Measurements from ENCODE around the gene IL1RL1. TPM values are rescaled to one million over a fixed set of nuclear protein-coding genes. Genes with fewer than 3 reads are reported as not detected.

The IL1RL1 gene
- total and polyA plus RNA-seq, 2 experiments from 2014 or later = 6.0 to 13.1 TPM

- no peaks in the 10 kb centered on the region for H3K27me3 ChIP-seq
- H2AFZ ChIP-seq = no peak overlapping the region
- H3K9me3 ChIP-seq (ENCODE audit: low read depth) = no peaks in the 10 kb centered on the region
- H3K4me1 ChIP-seq (ENCODE audit: insufficient read depth) = no peaks in the 10 kb centered on the region
- H3K4me3 ChIP-seq = no peak overlapping the region
- H3K27ac ChIP-seq = no peak overlapping the region
- no peaks in the 10 kb centered on the region for H3K36me3 ChIP-seq (replicated peaks; ENCODE audit: insufficient read depth, low read depth)
- WGBS (ENCODE audit: low lambda C conversion rate, missing lambda C conversion rate) = 73% methylated on average over 3 of the region's 3 CpGs
- no peaks in the 10 kb centered on the region for H3K79me2 ChIP-seq
- no peaks in the 10 kb centered on the region for H3K9me2 ChIP-seq (replicated peaks; ENCODE audit: insufficient read depth)
- TF ChIP-seq CTCF (IDR thresholded peaks at IDR 0.05; ENCODE audit: poor library complexity) (no peak), EZH2phosphoT487 (IDR thresholded peaks at IDR 0.05; ENCODE audit: low read depth, severe bottlenecking, unreplicated experiment) (no peak), EZH2 (IDR thresholded peaks at IDR 0.05; ENCODE audit: borderline replicate concordance) (no peak)
- H3K4me2 ChIP-seq = no peak overlapping the region
- DNase-seq (ENCODE audit: low spot score) = no peak
- no peaks in the 10 kb centered on the region for H4K20me1 ChIP-seq (ENCODE audit: insufficient read depth, poor library complexity, severe bottlenecking)
Measured at GRCh38 chr2:102392096-102392495, 80.7 kb downstream of the IL1RL1 start.

DNA sequence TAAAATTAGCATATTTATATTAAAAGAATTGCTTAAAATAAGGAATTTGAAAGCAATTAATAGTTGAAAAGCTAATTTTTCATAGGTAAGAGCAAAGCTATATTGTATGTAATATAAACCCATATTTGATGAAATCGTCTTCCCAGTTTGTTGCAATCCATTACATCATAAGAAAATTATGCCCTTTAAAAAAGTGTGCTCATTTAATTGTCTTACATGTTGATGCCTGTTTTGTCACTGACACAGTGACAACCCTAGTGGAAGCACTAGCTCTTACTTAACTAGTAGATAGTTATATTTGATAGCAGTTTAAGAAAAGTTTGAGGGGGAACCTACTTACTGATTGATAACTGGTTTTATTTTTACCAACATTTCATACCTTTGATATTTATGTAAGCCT lies 81.6 kb downstream of the IL1RL1 start:
- WGBS (ENCODE audit: low lambda C conversion rate, missing lambda C conversion rate) = 85% methylated on average over 1 of the region's 1 CpG
- Histone ChIP-seq H3K4me1 (ENCODE audit: insufficient read depth) (no peaks in the 10 kb centered on the region), H3K27ac (no peak overlapping the region)

GRCh38 chr2:102396012-102396411 lies 84.6 kb downstream of the IL1RL1 start:
- Histone ChIP-seq H4K20me1 (ENCODE audit: insufficient read depth, poor library complexity, severe bottlenecking) (no peaks in the 10 kb centered on the region), H2AFZ (no peak overlapping the region), H3K4me2 (no peak overlapping the region), H3K4me1 (ENCODE audit: insufficient read depth) (no peaks in the 10 kb centered on the region), H3K27me3 (no peaks in the 10 kb centered on the region), H3K9me3 (ENCODE audit: low read depth) (no peaks in the 10 kb centered on the region), H3K36me3 (replicated peaks; ENCODE audit: insufficient read depth, low read depth) (no peaks in the 10 kb centered on the region), H3K27ac (no peak overlapping the region), H3K79me2 (no peaks in the 10 kb centered on the region), H3K4me3 (no peak overlapping the region), H3K9me2 (replicated peaks; ENCODE audit: insufficient read depth) (no peaks in the 10 kb centered on the region)
- no peak for DNase-seq (ENCODE audit: low spot score)
- TF ChIP-seq EZH2phosphoT487 (IDR thresholded peaks at IDR 0.05; ENCODE audit: low read depth, severe bottlenecking, unreplicated experiment) = no peak
- no peak for TF ChIP-seq CTCF (IDR thresholded peaks at IDR 0.05; ENCODE audit: poor library complexity)
- TF ChIP-seq EZH2 (IDR thresholded peaks at IDR 0.05; ENCODE audit: borderline replicate concordance) = no peak
- WGBS (ENCODE audit: low lambda C conversion rate, missing lambda C conversion rate) = 86% methylated on average over 2 of the region's 2 CpGs

More for the DNA sequence above, 81.6 kb downstream of the IL1RL1 start:
- no peak for TF ChIP-seq EZH2 (IDR thresholded peaks at IDR 0.05; ENCODE audit: borderline replicate concordance)
- TF ChIP-seq EZH2phosphoT487 (IDR thresholded peaks at IDR 0.05; ENCODE audit: low read depth, severe bottlenecking, unreplicated experiment) = no peak
- TF ChIP-seq CTCF (IDR thresholded peaks at IDR 0.05; ENCODE audit: poor library complexity) = no peak
- no peak for DNase-seq (ENCODE audit: low spot score)
- Histone ChIP-seq H3K4me3 (no peak overlapping the region), H4K20me1 (ENCODE audit: insufficient read depth, poor library complexity, severe bottlenecking) (no peaks in the 10 kb centered on the region), H3K9me2 (replicated peaks; ENCODE audit: insufficient read depth) (no peaks in the 10 kb centered on the region), H3K4me2 (no peak overlapping the region), H3K79me2 (no peaks in the 10 kb centered on the region), H3K9me3 (ENCODE audit: low read depth) (no peaks in the 10 kb centered on the region), H3K27me3 (no peaks in the 10 kb centered on the region), H3K36me3 (replicated peaks; ENCODE audit: insufficient read depth, low read depth) (no peaks in the 10 kb centered on the region), H2AFZ (no peak overlapping the region)

DNA sequence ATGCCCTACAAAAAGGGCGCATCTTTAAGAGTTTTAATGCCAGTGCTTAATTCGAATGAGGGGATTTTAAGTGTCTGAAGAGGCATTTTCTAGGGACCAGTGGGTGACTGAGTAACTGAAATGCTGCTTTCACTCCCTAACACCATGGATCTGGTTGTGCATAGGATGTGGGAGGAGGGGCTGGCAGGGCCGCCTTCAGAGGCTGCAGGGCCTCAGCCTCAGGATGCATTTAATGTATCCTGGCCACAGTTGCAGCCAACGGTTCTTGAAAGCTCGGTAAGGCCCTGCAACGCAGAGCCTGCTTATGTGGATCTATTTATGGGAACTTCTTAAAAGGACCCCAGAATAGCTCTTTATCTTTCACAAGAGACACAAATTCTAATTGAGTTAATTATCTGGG lies 85.8 kb downstream of the IL1RL1 start:
- Histone ChIP-seq H3K27ac (no peak overlapping the region), H3K4me3 (no peak overlapping the region), H3K9me3 (ENCODE audit: low read depth) (no peaks in the 10 kb centered on the region), H2AFZ (no peak overlapping the region), H3K4me2 (no peak overlapping the region), H3K4me1 (ENCODE audit: insufficient read depth) (no peaks in the 10 kb centered on the region), H3K9me2 (replicated peaks; ENCODE audit: insufficient read depth) (no peaks in the 10 kb centered on the region), H4K20me1 (ENCODE audit: insufficient read depth, poor library complexity, severe bottlenecking) (no peaks in the 10 kb centered on the region), H3K79me2 (no peaks in the 10 kb centered on the region), H3K36me3 (replicated peaks; ENCODE audit: insufficient read depth, low read depth) (no peaks in the 10 kb centered on the region), H3K27me3 (no peaks in the 10 kb centered on the region)
- DNase-seq (ENCODE audit: low spot score) = no peak
- WGBS (ENCODE audit: low lambda C conversion rate, missing lambda C conversion rate) = 82% methylated on average over 6 of the region's 6 CpGs
- no peak for TF ChIP-seq EZH2phosphoT487 (IDR thresholded peaks at IDR 0.05; ENCODE audit: low read depth, severe bottlenecking, unreplicated experiment)
- TF ChIP-seq CTCF (IDR thresholded peaks at IDR 0.05; ENCODE audit: poor library complexity) = no peak
- TF ChIP-seq EZH2 (IDR thresholded peaks at IDR 0.05; ENCODE audit: borderline replicate concordance) = no peak
